ENCODE measurements around the gene METAP1. TPM values are rescaled to one million over a fixed set of nuclear protein-coding genes. Genes with fewer than 3 reads are reported as not detected.
"Not testable (repeated sequence)": the region's sequence is repeated elsewhere in the genome, so short reads cannot be mapped to it uniquely, and the experiment has no call there.

The METAP1 gene
- polyA plus RNA-seq, 2 of the 4 experiments (the other 2 are of a cell fraction), result 68.2 to 106 TPM

- TF ChIP-seq EP300 (IDR thresholded peaks at IDR 0.05) (no peak), RNF2 (IDR thresholded peaks at IDR 0.05; ENCODE audit: borderline replicate concordance, low read depth) (no peak)
These were observed 84.2 kb downstream of the METAP1 start (continued) for GRCh38 chr4:99079625-99080295.

- H3K4me3 ChIP-seq; H3K4me2 ChIP-seq; ATAC-seq; FAIRE-seq; H3K27ac ChIP-seq; H3K9me3 ChIP-seq; DNase-seq (ENCODE audit: low read depth in 1 of 2, low spot score in 1 of 2); H3K4me1 ChIP-seq: not testable (repeated sequence)
- WGBS (ENCODE audit: missing lambda C conversion rate), result 67% methylated on average over 6 of the region's 6 CpGs
- ChIA-PET POLR2A (interaction anchor here (1.6 kb wide), 1 partner anchor 8 kb away, joined by 4 read pairs; the partner anchor contains the start of gene ADH5), CTCF (interaction anchor here (0.6 to 0.7 kb wide), 2 partner anchors 11 to 85 kb away, joined by 3 to 4 read pairs; partner anchors contain the start of gene METAP1)
These were observed 85.3 kb downstream of the METAP1 start for GRCh38 chr4:99080869-99081268.

GRCh38 chr4:99082192-99082591 is 86.7 kb downstream of the METAP1 start:
- POLR2A ChIA-PET, result no interaction called here
- FAIRE-seq, result no peak
- WGBS (ENCODE audit: missing lambda C conversion rate), result 94% methylated on average over 5 of the region's 5 CpGs
- Histone ChIP-seq H3K4me2 (no peak overlapping the region), H3K9me3 (no peaks in the 10 kb centered on the region), H3K4me1 (peaks cover 6% of the 10 kb centered on the region), H3K4me3 (no peak overlapping the region), H3K27ac (no peak overlapping the region)
- CTCF ChIA-PET, result interaction anchor here (1.0 kb wide), 1 partner anchor 818 kb away, joined by 3 read pairs; no protein-coding TSS in a partner anchor
- no peak for DNase-seq (ENCODE audit: low read depth in 1 of 2, low spot score in 1 of 2)
- ATAC-seq, result no peak
- TF ChIP-seq NFE2L2 (conservative IDR thresholded peaks at IDR 0.05; ENCODE audit: low read length), result no peak
- TF ChIP-seq HMGXB4 (CRISPR knock-in tag; IDR thresholded peaks at IDR 0.05; ENCODE audit: borderline replicate concordance), result no peak
- no peak for TF ChIP-seq ZC3H11A (IDR thresholded peaks at IDR 0.05)
- TF ChIP-seq CHD4 (IDR thresholded peaks at IDR 0.05; ENCODE audit: borderline replicate concordance), result no peak
- TF ChIP-seq HOXB5 (CRISPR knock-in tag; IDR thresholded peaks at IDR 0.05), result no peak
- TF ChIP-seq RNF2 (IDR thresholded peaks at IDR 0.05; ENCODE audit: borderline replicate concordance, low read depth), result no peak
- no peak for TF ChIP-seq RAD21 (conservative IDR thresholded peaks at IDR 0.05 in 1 of 2, IDR thresholded peaks at IDR 0.05 in 1 of 2)
- no peak for TF ChIP-seq HEYL (CRISPR knock-in tag; IDR thresholded peaks at IDR 0.05)
- no peak for TF ChIP-seq GATA3 (IDR thresholded peaks at IDR 0.05; ENCODE audit: borderline replicate concordance)
- TF ChIP-seq JUN (IDR thresholded peaks at IDR 0.05), result no peak
- no peak for TF ChIP-seq ATOH8 (CRISPR knock-in tag; IDR thresholded peaks at IDR 0.05; ENCODE audit: low read depth)
- no peak for TF ChIP-seq FOXS1 (CRISPR knock-in tag; IDR thresholded peaks at IDR 0.05)
- no peak for TF ChIP-seq HOXA7 (CRISPR knock-in tag; IDR thresholded peaks at IDR 0.05)
- TF ChIP-seq E2F6 (IDR thresholded peaks at IDR 0.05; ENCODE audit: borderline replicate concordance, low read depth), result no peak
- no peak for TF ChIP-seq PBX3 (IDR thresholded peaks at IDR 0.05)
- TF ChIP-seq ZNF302 (CRISPR knock-in tag; IDR thresholded peaks at IDR 0.05), result no peak

Measured in A549 (cell line).